Stimulated activated CD4-positive, alpha-beta T cell treated with anti-CD3 and anti-CD28 coated beads, Interleukin-4, amount 100 ng/mL, for 48 hours (primary cell): ENCODE results near the gene KCNH4.
"Not testable (repeated sequence)": the region's sequence is repeated elsewhere in the genome, so short reads cannot be mapped to it uniquely, and the experiment has no call there.

Source experiments
- DNase-seq, 2 donors: peaks; one replicate each; pipeline ENCODE4 v3.0.0-alpha.2; 2020; ENCODE audit warnings: low read depth in 2 of 2

The KCNH4 gene

DNA sequence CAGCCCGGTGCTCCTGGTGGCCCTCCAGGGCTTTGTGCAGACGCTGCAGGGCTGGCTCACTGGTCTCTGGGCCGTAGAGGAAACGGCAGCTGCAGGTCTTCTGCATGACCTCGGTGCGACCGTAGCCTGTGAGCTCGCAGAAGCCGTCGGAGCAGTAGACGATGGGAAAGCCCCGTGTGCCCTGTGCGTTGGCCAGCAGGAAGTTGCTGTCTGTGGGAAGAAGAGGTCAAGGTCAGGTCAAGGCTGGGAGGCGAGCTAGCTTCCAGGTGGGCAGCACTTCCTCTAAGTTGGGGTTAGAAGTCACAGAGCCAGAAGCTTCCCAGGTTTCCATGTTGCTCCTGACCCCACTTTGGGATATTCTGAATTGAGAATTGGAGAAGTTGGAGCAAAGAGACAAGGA, 2.1 kb downstream of the KCNH4 start:
- DNase-seq = no peak

DNA sequence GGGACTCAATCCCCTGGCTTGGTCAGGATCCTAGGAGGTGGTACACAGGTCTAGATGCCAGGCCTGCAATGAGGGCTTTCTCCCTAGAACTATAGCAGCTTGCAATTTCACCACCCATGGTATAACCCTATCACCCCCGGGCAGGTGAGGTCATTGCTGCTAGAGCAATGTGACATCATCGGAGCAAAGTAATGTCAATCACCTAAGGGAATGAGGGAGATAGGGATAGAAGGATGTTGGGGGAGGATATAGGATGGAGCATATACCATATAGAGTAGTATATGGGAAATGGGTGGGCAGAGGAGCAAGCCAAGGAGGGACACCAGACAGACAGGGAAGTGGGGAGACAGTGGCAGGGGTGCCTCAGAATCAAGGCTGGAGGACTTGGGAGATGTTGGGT, 3.3 kb downstream of the KCNH4 start:
- DNase-seq = no peak

DNA sequence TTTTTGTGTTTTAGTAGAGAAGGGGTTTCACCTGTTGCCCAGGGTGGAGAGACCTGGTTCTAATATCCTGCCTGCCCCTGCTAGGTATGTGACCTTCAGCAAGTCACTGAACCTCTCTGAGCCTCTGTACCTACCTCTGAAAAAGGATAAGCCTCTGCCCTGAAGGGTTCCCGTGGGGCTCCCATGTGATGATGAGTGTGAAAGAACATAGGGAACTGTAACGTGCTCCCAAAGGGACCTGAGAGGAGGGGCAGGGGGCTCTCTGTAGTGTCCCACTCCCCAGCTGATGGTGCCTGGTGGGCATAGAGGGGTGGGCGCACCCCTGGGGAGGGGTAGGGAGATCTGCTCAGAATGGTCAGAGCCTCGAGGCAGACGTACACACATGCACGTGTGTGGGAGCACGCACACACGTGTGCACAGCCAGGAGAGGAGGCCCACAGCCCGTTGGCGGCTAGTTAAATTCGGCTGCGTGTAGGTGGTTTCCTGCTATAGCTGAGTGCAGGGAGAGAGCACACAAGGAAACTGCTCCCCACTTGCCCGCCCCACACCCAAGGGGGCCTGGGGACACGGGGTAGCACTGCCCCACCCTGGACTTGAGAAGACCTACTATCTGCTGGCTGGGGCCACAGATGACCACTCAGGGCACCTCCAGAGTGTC, 6.7 kb downstream of the KCNH4 start:
- DNase-seq = no peak

DNA sequence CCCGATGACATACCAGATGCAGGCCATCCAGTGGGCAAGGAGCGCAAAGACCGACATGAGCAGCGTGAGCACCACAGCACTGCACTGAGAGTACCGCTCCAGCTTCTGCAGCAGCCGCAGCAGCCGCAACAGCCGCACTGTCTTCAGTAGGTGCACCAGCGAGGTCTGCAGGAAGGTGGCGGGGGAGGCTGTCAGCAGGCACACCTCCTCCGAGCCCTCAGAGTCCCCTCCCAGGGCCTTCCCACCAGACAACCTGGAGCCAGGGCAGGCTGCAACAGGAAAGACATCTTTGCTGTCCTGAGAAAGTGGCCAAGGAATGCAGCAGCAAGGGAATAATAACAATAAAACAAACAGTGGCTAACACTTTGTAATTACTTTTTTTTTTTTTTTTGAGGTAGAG, 9.1 kb downstream of the KCNH4 start:
- no peak for DNase-seq

DNA sequence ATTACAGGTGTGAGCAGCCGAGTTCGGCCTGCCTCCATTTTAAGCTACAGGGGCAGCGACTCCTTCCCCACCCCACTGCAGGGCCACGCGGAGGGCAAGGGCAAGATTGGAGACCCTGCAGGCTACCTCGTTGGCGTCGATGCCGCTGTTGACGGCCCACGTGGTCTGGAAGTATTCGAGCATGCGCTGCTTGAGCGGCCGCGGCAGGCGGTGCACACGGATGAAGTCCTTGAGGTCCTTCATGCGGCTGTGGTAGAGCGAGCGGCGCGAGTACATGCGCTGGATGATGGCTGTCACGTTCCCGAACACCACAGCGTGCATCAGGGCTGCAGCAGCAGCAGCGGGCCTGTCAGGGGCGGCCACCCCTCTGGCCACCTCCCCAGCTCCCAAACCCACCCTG, 11.6 kb downstream of the KCNH4 start:
- no peak for DNase-seq

DNA sequence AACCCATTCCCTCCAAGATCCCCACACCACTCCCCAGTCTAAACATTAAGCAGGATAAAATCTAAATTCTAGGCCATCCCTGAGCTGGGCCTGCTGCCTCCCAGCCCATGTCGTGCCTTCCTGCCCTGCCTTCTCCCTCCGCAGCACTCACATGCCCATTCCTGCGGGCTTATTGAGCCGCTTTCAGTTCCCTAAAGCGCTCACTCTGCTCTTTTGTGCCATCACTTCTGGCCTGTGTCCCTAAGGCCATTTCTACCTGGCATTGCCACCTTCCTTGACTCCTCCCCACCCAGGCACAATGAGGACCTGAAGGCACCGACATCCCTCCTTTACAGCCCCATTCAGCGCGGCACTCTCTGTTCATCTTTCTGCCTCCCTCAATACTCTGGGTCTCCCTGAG, 13.1 kb downstream of the KCNH4 start:
- no peak for DNase-seq

DNA sequence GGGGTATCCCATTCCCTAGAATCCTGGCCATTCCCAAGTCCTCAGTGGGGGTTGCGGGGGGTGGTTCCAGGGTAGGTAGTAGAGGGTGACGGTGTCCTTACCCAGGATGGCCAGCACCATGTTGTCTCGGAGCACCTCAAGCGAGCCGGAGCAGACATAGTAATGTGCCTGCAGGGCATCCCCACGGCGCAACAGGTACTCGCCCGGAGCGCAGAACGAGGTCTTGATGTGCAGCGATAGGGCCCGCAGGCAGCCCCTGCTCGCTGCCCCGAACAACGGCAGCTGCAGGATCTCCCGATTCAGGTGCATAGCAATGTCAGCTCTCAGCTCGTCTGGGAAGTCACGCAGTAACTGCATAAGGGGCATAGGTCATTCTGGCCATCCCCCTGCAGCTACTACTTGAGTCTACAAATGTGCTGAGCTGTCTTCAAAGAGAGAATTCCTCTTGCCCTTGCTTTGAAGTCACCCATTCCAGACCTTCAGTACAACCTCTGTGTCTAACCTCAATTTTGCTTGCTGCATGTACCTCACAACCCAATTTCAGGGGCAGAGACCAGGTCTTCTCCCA, 14.7 kb downstream of the KCNH4 start:
- DNase-seq = no peak

DNA sequence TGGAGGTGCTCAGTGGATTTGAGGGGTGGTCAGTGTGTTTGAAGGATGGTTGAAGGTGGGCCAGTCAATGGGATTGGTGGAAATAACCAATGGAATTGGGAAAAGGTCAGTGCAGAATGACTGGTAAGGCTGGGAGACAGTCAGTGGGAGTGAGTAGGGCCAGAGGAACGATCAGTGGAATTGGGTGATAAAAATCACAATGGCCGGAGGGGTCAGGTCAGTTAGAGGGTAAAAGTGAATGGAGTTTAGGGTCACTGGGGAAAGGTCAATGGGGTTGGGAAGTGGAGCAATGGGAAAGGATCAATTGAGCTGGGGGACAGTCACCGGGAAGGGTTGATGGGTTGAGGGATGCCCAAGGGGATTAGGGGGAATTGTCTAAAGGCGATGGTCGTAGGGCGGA, 15.2 kb downstream of the KCNH4 start:
- no peak for DNase-seq

DNA sequence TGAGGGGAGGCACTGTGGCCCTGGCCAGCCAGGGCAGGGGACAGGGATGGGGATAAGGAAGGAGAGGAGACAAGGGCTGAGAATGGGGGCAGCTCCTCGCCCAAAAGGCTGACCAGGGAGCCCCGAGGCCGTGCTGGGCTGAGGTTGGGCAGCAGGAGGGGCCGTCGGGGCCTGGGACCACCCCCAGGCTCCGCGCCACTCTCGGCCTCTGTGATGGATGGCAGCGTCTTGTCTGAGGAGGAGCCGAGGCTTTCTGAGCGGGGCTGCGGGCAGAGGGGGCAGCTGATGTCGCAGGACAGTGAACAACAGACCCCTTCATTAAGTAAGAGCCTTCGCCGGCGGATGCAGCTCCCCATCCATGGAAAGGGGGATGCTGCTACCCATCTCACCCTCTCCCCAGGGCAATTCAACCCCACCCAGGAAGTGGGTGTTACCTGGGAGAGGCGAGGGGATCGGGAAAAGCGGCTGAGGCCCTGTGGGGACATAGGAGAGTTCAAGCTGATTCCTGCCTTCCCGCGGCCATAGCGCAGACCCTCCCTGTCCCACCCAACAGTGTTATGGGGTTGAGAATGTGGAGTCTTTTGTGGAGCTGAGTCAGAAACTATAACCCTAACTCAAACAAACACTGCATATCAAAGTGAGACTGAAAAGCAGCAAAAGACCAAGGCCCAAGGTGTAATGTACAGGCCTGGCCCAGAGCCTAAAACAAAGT, 17.1 kb downstream of the KCNH4 start:
- no peak for DNase-seq

DNA sequence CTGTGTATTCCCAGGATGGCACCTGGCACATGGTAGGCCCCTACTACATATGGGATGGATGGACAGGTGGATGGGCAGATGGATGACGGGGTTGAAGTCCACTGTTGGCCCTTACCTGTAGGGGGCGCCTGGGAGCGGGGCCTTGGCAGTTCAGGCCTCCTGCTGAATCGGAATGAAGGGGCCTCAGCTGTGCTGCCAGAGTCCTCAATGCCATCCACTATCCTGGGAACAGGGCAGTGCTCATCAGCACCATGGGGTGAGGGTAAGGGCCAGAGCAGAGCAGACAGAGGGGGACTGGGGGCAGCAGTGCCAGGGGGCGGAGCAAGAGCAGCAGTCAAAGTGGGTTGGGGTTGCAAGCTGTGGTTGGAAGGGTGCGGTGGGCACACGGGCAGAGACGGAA, 17.8 kb downstream of the KCNH4 start:
- peak; percentile 49 to 64 for DNase-seq

DNA sequence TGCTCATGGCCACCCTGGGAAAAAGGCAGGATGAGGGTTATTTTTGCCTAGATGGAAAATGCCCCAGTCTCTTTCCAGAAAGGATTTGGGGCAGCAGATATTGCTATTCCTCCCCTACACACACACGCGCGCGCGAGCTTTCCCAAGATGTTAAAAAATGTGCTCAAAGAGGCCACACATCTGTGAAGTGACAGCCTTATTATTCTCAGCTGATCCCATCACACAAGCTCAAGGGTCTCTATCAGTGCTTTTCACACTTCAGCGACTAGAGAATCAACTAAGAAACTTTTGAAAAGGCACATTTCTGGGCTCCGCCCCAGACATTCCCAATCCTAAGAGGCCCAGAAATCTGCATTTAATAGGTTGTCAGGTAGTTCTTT, 20.4 kb downstream of the KCNH4 start:
- no peak for DNase-seq

DNA sequence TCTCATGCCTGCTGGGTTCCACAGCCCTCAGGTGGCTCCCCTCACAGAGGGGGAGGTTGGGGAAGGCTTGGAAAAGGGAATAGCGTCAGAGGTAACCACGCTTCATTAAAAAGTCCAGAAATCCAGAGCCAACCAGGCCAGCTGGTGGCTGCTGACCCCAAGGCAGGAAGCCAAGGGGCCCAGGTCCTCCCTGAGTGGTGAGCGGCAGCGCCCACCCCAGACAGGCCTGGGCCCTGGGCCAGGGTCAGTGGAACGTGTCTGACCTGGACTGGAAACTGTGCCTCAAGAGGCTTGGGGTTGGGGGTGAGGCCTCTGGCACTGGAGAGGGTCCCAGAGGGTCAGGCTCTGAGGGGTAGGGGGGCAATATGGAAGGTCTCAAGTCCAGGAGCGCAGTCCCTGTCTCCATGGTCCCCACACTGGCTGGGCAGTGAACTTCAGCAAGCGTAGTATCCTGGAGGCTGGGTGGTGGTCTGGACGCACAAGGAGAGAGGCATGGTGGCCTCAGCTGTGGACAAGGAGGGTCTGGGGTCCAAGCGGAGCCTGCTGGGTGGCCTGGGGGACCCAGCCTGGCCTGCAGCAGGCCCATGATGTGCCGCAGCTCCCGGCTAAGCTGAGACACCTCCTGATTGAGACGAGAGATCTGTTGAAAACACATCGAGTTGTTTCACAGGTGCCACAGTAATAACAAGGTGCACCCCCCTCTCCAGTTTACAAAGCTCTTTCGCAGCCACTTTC, 21.0 kb downstream of the KCNH4 start:
- no peak for DNase-seq

DNA sequence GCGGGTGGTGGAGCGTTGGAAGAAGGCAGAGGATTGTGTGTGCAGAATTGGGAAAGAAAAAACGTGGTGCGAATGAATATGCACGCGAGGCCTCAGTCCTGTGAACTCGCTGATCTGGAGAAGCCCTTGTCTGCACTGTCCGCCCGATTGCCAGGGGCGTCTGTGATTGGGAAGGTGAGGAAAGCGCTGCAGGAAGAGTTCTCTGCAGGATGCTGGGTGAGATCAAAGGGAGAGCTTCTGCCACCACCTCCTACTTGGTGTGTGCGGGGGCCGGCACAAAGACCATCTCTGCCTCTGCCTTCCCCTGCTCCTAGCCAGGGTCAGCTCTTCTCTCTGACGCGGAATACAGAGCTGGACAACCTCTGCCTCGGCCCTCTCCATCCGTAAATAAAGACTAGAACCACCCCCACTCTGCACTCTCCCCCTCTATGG, 25.3 kb downstream of the KCNH4 start:
- no peak for DNase-seq

DNA sequence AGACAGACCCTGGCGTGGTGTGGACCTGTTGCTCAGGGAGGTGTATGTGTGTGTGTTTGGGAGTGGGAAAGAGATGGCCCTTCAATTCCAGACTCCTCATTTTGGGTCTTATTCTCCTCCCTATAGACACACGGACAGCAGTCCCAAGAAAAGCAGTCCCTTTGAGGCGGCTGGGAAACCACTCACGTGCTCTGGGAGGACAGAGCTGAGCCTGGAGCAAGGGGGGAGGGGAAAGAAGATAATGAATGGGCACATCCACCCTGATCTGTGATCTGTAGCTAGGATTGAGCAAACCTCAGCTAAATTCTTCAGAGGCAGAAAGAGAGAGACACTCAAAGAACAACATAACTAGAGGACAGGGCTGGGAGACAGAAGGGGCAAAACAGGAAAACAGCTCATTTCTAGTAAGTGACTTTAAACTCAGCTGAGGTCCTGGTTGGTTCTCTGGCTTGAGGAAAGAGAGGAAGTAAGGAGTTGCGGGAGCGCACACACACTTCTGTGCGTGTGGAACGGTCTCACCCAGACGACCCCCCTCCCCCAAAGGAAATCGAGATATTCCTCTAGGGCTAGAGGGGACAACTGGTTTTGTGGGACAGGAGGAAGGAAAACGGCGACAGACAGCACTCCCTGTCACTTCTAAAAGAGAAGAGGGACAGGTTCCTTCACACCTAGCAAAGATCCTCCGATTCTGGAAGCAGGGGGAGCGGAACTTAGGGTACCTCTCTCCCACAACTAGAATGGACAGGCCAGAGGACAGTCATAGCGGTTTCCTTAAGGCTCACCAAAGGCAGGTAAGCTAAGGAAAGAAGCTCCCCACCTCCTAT, 26.8 kb downstream of the KCNH4 start:
- no peak for DNase-seq

DNA sequence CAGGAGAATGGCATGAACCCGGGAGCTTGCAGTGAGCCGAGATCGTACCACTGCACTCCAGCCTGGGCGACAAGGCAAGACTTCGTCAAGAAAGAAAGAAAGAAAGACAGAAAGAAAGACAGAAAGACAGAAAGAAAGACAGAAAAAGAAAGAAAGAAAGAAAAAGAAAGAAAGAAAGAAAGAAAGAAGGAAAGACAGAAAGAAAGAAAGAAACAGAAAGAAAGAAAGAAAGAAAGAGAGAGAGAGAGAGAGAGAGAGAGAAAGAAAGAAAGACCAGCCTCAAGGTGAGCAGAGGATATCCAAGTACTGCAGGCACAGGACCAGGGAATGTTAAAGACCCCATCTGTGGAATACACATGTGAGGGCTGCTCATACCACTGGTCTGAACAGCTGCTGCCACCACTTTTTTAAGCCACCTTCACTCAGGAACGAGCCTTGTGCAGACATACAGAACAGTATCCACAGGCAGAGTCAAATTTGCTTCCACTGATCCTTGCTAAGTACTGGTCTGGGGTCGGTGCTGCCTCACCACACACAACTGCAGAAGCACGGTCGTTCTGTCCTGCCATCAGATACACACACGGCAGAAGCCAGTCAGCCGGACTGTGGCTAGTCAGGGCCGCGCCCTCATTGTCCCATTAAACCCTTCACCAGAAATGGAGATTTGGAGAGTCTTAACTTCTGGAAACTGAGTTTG, 33.9 kb downstream of the KCNH4 start:
- DNase-seq = no peak

DNA sequence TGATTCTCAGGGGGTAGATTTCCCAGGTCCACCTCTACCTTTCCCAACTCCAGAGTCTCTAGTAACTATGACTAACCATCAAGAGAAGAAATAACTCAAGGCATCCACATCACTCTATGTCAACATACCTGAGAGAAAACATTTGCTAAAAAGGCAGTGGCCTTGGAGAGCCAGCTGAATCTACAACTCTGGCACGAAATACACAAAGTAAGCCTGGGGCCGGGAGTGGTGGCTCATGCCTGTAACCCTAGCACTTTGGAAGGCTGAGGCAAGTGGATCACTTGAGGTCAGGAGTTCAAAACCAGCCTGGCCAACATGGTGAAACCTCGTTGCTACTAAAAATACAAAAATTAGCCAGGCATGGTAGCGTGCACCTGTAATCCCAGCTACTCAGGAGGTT, 37.8 kb downstream of the KCNH4 start:
- DNase-seq = not testable (repeated sequence)

DNA sequence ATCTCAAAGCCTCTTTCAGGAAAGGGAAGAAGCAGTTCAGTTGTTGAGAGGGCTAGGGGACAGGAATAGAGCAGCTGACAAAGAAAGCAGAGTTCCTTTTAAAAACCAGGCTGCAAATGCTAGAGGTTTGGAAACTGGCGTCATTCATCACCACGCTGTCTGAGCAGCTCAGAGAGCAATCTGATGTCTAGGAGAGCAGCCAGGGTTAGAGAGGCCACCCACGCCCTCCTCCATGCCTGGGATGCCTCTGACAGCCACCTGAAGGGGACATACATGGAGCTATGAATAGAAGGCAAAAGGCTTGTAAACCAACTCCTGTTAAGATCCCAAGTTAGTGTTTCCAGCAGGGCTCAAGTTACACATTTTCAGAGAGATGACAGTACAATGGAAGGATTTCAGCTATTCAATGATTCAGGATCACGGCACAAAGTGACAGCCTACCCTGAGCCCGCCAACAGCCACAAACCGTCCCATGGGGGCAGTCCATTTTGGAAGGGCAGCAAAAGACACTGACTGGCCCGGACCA, 38.5 kb downstream of the KCNH4 start:
- no peak for DNase-seq

DNA sequence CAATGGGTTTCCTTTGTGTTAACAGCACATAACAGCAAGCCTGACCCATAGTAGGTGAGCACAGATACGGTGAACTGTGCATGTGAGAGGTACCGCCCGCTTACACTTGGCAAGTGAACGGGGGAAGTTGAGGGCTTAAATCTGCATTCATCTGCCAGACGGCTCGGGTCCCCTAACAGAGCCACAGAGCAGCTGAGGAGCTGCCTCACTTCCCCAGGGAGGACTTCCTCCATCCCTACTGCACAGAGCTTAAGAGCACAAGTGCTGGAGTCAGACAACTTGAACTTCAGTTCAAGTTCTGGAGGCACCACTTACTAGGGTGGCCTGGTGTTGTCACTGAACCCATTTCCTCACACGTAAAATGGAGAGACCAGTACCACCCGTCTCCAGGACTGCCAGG, 39.6 kb downstream of the KCNH4 start:
- no peak for DNase-seq

DNA sequence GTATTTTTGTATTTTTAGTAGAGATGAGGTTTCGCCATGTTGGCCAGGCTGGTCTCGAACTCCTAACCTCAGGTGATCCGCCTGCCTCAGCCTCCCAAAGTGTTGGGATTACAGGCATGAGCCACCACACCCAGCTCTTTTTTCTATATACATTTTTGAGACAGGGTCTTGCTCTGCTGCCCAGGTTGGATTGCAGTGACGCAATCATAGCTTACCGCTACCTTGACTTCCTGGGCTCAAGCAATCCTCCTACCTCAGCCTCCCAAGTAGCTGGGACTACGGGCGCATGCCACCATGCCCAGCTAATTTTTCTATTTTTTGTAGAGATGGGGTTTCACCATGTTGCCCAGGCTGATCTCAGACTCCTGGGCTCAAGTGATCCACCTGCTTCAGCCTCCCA, 40.3 kb downstream of the KCNH4 start:
- not testable (repeated sequence) for DNase-seq

DNA sequence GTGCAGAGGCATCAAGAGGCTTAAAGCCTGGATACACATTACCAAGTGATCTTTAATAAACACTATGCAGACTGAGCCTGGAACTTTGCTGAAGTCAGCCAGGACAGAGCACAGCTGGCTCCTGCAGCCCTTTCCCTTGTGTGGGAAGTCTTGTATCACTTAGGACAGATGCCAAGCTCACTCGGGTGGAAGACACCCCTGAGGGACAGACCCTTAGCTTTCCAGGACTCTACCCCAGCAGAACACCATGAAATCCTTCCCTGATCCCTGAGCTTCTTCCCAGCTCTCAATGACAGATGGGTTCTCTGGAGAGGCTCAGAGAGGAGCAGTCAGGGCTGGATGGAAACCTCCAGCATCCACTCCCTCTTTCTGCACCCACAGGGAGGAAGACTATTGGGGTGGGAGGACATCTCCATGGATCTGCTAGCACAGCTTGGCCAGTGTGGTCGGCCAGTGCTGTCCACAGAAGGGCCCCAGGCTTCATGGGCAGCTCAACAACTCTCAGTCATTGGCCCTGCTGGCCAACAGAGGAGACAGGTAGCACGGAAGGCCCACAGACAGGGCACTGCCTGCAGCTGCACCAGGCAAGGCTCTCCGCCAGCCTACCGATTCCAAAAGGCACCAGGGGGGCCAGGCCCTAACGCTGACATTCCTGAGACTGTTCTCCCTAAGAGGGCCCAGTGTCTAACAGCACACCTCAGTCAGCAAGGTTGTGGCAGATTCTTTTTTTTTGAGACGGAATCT, 42.0 kb downstream of the KCNH4 start:
- no peak for DNase-seq
